Peyer's patch (tissue), 4 donors: Measurements from ENCODE around the gene SPN.

Source experiments
- POLR2A ChIP-seq, 2 donors: fragments of 450-650 bp; IDR thresholded peaks; one replicate each; pipeline ENCODE4 v1.5.1; 2017; ENCODE audit warnings: antibody characterized with exemption in 2 of 2, mild to moderate bottlenecking in 2 of 2, moderate library complexity in 2 of 2
- TF ChIP-seq, protein P1 (sequence below), 6 experiments: fragments of 450-650 bp in 4 of 6; fragments of 200-600 bp in 2 of 6; sonication (generic) in 1 of 6; IDR thresholded peaks; one replicate each; pipeline ENCODE4 v1.5.1; 2017 to 2019; ENCODE audit warnings: antibody characterized with exemption in 6 of 6, mild to moderate bottlenecking in 3 of 6, moderate library complexity in 1 of 6

GRCh38 chr16:29714396-29714795 lies 51.3 kb downstream of the SPN start:
- TF ChIP-seq, protein P1, sequence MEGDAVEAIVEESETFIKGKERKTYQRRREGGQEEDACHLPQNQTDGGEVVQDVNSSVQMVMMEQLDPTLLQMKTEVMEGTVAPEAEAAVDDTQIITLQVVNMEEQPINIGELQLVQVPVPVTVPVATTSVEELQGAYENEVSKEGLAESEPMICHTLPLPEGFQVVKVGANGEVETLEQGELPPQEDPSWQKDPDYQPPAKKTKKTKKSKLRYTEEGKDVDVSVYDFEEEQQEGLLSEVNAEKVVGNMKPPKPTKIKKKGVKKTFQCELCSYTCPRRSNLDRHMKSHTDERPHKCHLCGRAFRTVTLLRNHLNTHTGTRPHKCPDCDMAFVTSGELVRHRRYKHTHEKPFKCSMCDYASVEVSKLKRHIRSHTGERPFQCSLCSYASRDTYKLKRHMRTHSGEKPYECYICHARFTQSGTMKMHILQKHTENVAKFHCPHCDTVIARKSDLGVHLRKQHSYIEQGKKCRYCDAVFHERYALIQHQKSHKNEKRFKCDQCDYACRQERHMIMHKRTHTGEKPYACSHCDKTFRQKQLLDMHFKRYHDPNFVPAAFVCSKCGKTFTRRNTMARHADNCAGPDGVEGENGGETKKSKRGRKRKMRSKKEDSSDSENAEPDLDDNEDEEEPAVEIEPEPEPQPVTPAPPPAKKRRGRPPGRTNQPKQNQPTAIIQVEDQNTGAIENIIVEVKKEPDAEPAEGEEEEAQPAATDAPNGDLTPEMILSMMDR (IDR thresholded peaks at IDR 0.05) = no peak
- TF ChIP-seq POLR2A (IDR thresholded peaks at IDR 0.05) = no peak
